Fibroblast of skin of scalp (primary cell): Measurements from ENCODE around the gene SCARF1.

Experiments used
- DNase-seq: peaks from one replicate; pipeline ENCODE4 v3.0.0-alpha.2; 2013

SCARF1 gene

DNA sequence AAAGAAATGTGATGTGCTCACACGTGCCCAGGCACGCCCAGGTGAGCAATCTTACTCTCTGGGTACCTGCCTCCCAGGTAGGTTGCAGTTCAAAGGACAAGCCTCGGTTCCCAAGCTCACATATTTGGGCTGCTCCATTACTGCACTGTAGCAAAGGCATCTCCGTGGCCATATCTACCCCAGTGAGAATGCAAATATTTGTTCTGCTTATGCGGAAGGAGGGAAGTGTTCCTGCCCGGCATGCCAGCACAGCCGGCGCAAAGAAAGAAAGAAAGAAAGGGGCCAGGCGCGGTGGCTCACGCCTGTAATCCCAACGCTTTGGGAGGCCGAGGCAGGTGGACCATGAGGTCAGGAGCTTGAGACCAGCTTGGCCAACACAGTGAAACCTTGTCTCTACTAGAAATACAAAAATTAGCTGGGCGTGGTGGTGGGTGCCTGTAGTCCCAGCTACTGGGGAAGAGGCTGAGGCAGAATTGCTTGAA is 47.6 kb downstream of the SCARF1 start:
- DNase-seq = no peak

DNA sequence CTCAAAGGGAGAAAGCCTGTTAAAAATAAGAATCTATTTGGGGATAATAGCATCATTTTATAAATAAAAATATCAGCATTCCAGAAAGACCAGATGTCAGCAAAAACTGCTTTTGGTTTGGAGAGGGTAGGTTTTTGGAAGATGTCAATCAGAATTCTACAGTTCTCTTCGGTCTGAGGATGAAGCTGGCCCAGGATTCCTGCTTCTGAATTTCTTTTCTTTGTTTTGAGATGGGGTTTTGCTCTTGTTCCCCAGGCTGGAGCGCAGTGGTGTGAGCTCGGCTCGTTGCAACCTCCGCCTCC is 52.0 kb downstream of the SCARF1 start:
- DNase-seq = no peak

DNA sequence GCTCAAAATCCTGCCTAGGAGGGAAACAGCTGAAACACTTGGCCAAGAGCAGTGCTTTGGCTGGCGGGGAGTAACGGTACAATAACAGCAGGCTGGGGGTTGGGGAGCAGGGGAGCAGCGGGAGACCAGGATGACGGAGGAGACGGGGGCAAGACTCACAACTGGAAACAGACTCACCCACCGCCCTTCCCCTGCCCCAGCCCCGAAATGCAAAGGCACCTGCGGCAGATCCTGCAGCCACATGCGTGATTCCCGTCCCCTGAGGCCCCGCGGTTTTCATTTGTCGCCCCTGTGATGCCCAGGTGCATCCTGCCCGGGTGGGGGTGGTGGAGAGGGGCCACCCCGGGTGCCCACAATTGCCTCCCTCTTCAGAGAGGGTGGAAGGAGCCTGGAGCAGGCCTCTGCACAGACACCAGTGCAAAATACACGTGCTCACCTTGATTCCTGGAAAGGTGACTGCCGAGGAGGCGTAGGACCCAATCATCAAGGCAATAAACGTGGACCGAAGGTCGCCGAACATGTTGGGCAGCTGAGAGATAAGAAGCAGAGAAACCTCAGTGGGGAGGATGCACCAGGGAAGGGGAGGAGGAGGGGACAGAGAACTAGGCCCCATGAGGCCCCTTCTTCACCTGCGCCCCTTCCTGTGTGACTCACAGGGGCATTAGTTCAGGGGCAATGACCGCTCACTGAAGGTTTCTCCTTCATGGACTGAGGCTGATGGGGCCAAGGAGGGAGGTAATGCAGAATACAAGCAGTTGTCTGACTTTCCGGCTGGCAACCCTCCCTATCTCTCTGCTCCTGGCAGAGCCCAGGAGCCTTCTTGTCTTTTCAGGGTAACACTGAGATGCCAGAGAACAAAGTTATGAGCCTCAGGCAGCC is 52.5 kb downstream of the SCARF1 start:
- no peak for DNase-seq

DNA sequence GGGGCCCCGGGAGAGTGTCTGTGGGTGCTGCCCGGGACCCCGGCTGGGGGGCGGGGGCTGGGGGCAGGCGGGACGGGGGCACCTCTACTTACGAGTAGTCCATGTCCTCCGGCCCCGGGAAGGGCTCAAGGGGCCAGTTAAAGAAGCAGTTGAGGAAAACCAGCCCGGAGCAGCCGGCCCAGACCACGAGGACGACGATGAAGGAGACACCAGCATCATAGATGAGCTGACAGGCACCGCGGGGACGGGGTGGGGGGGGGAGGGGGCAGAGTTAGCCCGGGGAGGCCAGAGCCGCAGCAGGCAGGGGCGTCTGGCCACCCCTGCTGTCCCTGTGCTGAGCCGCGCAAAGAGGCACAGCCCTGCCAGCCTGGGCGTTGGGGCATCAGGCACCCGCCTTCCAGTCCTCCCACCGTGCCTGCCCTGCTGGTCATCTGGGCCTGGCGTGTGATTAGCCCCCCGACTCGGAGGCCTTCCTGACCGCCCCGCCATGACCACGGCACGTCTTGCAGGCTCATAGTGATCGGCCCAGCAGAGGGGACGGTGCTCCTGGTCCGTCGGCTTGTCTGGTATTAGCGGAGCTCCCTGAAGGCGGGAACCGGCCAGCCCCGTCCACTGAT is 54.0 kb downstream of the SCARF1 start:
- DNase-seq = no peak

DNA sequence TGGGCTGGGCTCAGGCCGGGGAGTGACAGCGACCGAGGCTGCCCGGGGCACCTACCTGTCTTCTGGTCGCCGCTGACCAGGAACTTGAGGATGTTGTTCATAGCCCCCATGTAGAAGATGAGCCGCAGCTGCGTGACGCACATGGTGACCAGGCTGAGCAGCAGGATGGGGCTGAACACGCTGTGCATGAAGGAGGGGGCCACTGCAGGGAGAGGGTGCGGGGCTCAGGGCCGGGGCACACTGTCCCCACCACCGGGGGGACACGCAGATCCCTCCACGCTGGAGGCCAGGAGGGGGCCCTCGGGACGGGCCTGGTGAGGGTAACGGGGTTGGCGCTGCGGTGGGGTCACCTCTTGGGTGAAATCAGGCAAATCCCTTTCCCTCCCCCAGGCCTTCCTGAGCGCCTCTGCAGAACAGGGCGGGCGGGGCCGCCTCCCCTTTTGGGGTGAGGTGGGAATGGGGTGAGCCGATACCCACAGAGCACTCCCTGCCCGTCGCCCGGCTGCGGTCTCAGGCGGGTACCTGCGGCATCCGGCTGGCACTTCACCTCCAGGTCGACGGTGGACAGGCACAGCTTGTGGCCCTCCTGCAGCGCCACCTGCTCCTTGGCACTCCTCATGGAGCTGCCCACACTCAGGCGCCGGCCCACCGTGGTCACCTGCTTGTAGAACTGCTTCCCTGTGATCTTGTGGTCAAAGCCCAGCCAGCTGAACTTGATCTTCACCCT is 54.6 kb downstream of the SCARF1 start:
- no peak for DNase-seq

DNA sequence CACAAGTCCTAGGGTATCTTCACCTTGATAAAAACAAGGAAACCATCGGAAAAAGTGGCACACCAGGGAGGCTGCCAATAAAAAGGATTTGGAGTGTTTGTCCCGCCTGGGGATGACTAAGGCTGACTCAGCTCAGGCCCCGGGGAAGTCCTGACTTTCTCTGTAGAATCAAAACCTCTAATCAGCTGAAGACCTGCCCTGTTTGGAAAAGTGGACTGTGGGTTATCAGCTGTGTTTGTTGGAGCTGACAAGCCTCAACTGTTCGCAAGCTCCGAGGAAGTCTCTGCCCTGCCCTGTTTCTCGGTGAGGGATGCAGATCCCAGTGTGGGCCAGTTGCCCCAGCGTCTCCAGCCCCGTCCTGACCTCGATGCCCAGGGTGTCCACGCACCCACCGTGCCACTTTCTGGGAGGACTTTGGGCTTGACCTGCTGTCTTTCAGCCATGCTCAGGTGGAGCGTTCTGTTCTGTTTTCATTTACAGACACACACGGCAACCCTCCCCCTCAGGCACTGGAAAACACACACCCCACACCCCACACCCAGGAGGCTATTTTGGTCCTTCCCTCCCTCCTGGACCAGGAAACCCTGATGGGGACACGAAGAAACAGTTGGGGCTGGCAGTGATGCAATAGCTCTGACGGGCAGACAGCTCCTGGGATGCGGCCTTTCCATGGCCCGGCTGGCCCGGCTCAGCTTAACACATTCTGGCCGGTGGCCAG is 55.3 kb downstream of the SCARF1 start:
- peak; percentile 76 for DNase-seq

DNA sequence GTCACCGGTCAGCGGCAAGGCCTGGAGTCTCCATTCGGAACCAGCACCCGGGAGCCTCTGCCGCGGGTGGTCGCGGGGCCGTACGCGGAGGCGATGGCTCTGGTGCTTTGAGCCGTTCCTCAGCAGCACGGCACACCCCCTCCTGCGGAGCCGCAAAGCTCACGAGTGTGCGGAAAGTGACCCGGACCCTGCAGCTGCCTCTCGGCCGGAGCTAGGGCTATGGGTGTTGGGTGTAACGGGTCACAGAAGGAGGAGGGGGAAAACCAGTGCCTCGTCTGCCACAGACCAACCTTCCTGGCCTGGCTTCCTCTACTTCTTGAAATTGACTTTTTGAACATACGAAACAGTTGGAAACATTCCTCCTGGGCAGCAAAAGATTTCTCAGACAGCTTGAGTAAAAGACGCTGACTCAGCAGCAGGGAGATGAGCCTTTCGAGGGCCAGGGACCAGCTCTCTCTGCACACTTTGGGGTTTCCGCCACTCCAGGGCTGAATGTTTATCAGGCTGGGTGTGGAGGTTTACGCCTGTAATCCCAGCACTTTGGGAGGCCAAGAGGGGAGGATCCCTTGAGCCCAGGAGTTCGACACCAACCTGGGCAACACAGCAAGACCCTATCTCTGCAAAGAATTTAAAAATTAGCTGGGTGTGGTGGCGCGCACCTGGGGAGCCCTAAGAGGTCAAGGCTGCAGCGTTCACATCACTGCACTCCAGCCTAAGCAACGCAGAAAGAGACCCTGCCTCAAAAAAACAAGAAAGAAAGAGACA is 56.5 kb downstream of the SCARF1 start:
- DNase-seq = no peak

DNA sequence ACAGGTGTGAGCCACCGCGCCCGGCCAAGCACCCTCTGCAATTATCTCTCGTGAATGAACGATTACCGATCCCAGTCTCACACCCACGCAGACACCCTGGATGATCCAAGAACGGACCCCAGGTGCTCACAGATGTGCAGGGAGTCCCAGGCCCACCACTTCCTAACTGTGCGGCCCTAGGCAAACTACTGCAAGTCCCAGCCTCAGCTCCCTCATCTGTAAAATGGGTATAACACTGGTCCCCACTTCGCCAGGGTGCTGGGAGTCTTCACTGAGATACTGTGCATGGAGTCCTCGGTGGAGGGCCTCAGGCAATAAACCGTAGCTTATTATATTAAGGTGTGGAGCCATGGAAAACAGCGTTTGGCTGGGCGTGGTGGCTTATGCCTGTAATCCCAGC is 61.4 kb downstream of the SCARF1 start:
- no peak for DNase-seq
